ENCODE data around the gene PPP2R3B. TPM values are rescaled to one million over a fixed set of nuclear protein-coding genes. Genes with fewer than 3 reads are reported as not detected.
"Not testable (repeated sequence)": the region's sequence is repeated elsewhere in the genome, so short reads cannot be mapped to it uniquely, and the experiment has no call there.

The PPP2R3B gene
- total RNA-seq, 1 experiment from 2014 or later: 13.8 TPM

- DNase-seq (ENCODE audit: low read depth): no peak
Measured at GRCh38 chrX:338836-339400, 47.8 kb downstream of the PPP2R3B start.

GRCh38 chrX:338281-338835 is 48.3 kb downstream of the PPP2R3B start:
- DNase-seq (ENCODE audit: low read depth): no peak

- DNase-seq (ENCODE audit: low read depth): no peak
Measured at GRCh38 chrX:337331-337831, 49.3 kb downstream of the PPP2R3B start.

GRCh38 chrX:336227-336626 is 50.5 kb downstream of the PPP2R3B start:
- no peak for DNase-seq (ENCODE audit: low read depth)

- DNase-seq (ENCODE audit: low read depth): no peak
Measured at GRCh38 chrX:335758-336155, 51.0 kb downstream of the PPP2R3B start.

- DNase-seq (ENCODE audit: low read depth): no peak
Measured at GRCh38 chrX:334971-335757, 51.5 kb downstream of the PPP2R3B start.

GRCh38 chrX:334331-334891 is 52.3 kb downstream of the PPP2R3B start:
- DNase-seq (ENCODE audit: low read depth): no peak

GRCh38 chrX:333611-334311 is 52.9 kb downstream of the PPP2R3B start:
- DNase-seq (ENCODE audit: low read depth): no peak

- DNase-seq (ENCODE audit: low read depth): no peak
Measured at GRCh38 chrX:332916-333610, 53.6 kb downstream of the PPP2R3B start.

- no peak for DNase-seq (ENCODE audit: low read depth)
Measured at GRCh38 chrX:332496-332860, 54.2 kb downstream of the PPP2R3B start.

GRCh38 chrX:331825-332495 is 54.7 kb downstream of the PPP2R3B start:
- no peak for DNase-seq (ENCODE audit: low read depth)

GRCh38 chrX:331151-331824 is 55.4 kb downstream of the PPP2R3B start:
- DNase-seq (ENCODE audit: low read depth): no peak

GRCh38 chrX:330726-331150 is 56.0 kb downstream of the PPP2R3B start:
- DNase-seq (ENCODE audit: low read depth): no peak

GRCh38 chrX:330141-330725 is 56.5 kb downstream of the PPP2R3B start:
- not testable (repeated sequence) for DNase-seq (ENCODE audit: low read depth)

GRCh38 chrX:329291-329910 is 57.3 kb downstream of the PPP2R3B start:
- no peak for DNase-seq (ENCODE audit: low read depth)

- DNase-seq (ENCODE audit: low read depth): no peak
Measured at GRCh38 chrX:327660-328126, 59.0 kb downstream of the PPP2R3B start.

- DNase-seq (ENCODE audit: low read depth): not testable (repeated sequence)
Measured at GRCh38 chrX:324664-325063, 62.0 kb downstream of the PPP2R3B start.

GRCh38 chrX:323721-324628 is 62.7 kb downstream of the PPP2R3B start:
- DNase-seq (ENCODE audit: low read depth): peak; percentile 60
